ENCODE measurements around the gene FAAP20. TPM values are rescaled to one million over a fixed set of nuclear protein-coding genes. Genes with fewer than 3 reads are reported as not detected.

The FAAP20 gene
- total and polyA plus RNA-seq, 2 experiments from 2014 or later = 130 to 188 TPM

DNA sequence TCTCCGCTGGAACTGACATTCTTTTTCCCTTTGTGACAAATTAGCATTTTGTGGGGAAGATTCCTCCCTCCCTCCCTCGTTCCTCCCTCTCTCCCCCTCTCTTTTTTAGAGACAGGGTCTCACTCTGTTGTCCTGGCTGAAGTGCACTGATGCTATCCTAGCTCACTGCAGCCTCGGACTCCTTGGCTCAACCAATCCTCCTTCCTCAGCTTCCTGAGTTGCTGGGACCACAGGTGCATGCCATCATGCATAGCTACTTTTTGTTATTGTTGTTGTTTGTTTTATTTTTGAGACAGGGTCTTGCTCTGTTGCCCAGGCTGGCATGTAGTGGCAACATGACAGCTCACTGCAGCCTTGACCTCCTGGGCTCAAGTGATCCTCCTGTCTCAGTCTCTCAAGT lies 26.7 kb upstream of the FAAP20 start:
- Histone ChIP-seq H3K36me3 (no peaks in the 10 kb centered on the region), H3K4me1 (ENCODE audit: low read depth) (no peaks in the 10 kb centered on the region), H3K4me3 (no peak overlapping the region), H3K27ac (no peak overlapping the region), H3K27me3 (no peaks in the 10 kb centered on the region), H3K9me3 (ENCODE audit: low read depth) (no peaks in the 10 kb centered on the region)
- no peak for DNase-seq (ENCODE audit: low read depth in 1 of 2, low spot score in 1 of 2)
- TF ChIP-seq, protein P1, sequence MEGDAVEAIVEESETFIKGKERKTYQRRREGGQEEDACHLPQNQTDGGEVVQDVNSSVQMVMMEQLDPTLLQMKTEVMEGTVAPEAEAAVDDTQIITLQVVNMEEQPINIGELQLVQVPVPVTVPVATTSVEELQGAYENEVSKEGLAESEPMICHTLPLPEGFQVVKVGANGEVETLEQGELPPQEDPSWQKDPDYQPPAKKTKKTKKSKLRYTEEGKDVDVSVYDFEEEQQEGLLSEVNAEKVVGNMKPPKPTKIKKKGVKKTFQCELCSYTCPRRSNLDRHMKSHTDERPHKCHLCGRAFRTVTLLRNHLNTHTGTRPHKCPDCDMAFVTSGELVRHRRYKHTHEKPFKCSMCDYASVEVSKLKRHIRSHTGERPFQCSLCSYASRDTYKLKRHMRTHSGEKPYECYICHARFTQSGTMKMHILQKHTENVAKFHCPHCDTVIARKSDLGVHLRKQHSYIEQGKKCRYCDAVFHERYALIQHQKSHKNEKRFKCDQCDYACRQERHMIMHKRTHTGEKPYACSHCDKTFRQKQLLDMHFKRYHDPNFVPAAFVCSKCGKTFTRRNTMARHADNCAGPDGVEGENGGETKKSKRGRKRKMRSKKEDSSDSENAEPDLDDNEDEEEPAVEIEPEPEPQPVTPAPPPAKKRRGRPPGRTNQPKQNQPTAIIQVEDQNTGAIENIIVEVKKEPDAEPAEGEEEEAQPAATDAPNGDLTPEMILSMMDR (IDR thresholded peaks at IDR 0.05; ENCODE audit: low read depth, low read length) = no peak

DNA sequence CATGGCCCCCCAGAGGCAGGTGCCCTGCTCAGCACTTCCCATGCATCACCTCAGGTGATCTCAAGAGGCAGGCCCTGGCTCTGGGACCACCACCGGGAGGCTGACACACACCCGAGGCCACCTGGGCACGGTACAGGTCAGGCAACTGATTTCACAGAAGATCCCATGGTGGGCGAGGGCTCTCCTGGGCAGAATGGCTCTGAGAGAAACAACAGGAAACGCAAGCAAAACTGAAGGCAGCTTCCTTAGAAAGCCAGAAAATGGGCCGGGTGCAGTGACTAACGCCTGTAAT lies 22.1 kb upstream of the FAAP20 start:
- Histone ChIP-seq H3K27me3 (no peaks in the 10 kb centered on the region), H3K4me1 (ENCODE audit: low read depth) (peaks cover 33% of the 10 kb centered on the region), H3K4me3 (no peak overlapping the region), H3K36me3 (no peaks in the 10 kb centered on the region), H3K27ac (no peak overlapping the region), H3K9me3 (ENCODE audit: low read depth) (no peaks in the 10 kb centered on the region)
- no peak for DNase-seq (ENCODE audit: low read depth in 1 of 2, low spot score in 1 of 2)
- TF ChIP-seq, protein P1 (IDR thresholded peaks at IDR 0.05; ENCODE audit: low read depth, low read length) = no peak

DNA sequence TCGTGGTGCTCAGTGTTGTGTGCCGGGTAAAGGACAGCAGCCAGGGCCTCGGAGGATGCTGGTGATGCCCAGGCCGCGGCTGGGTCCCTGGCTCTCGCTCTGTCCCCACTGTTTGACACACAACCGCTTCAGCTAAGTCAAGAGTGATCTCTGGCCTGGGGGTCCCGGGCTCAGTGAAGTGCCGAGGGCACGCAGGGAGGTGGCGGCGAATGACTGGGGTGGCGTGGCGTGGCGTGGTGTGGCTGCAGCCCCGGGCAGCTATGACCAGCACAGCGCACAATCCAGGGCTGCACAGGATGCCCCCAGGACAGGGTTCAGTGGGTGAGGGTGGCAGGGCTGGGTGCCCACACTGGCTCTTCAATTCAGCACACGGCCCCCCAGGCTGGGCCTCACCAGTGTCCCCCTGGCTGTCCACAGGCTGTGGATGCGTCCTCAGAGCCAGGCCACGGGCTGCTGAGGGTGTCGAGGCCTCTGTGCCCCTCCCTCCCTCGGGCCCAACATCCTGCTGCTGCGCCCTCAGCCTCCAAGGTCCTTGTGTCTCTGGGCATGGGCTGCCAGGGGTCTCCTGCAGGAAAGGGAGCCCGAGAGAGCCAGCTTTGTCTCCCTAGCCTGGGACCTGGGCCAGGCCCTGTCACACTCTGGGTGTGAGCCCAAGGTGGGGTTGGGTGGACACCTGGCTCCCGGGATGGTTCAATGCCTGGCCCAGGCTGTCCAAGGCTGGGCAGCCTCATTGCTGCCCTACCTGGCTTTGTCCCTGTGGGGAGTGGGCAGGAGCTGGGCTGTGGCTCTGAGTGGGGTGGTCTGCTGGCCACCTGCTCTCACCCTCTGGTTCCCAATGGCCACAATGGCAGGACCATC lies 21.6 kb upstream of the FAAP20 start:
- TF ChIP-seq, protein P1 (IDR thresholded peaks at IDR 0.05; ENCODE audit: low read depth, low read length) = no peak
- Histone ChIP-seq H3K4me3 (no peak overlapping the region), H3K4me1 (ENCODE audit: low read depth) (peaks cover 33% of the 10 kb centered on the region), H3K9me3 (ENCODE audit: low read depth) (no peaks in the 10 kb centered on the region), H3K27ac (no peak overlapping the region), H3K27me3 (no peaks in the 10 kb centered on the region), H3K36me3 (no peaks in the 10 kb centered on the region)
- DNase-seq (ENCODE audit: low read depth in 1 of 2, low spot score in 1 of 2) = no peak

DNA sequence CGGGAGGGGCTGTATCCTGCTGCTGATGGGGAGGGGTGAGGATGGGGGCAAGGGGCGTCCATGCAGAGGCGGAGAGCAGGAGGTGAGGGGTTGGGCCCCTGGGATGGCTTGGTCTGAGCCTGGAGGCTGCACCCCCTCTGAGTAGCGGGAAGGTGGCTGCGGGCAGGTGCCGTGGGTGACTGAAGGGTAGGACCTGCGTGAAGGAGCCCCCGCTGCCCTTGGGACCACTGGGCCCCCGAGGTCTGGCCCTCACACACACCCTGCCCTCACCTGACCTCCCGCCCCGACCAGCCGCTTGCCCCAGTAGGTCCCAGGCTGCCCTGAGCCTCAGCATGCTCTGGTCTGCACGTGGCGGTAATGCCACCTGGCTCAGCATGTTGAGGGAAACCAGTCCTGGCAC lies 20.8 kb upstream of the FAAP20 start:
- H3K36me3 ChIP-seq = no peaks in the 10 kb centered on the region
- TF ChIP-seq, protein P1 (IDR thresholded peaks at IDR 0.05; ENCODE audit: low read depth, low read length) = no peak
- no peak for DNase-seq (ENCODE audit: low read depth in 1 of 2, low spot score in 1 of 2)
- no peaks in the 10 kb centered on the region for H3K9me3 ChIP-seq (ENCODE audit: low read depth)
- H3K27ac ChIP-seq = peak overlapping the region; percentile 96
- no peak overlapping the region for H3K4me3 ChIP-seq
- peaks cover 33% of the 10 kb centered on the region for H3K4me1 ChIP-seq (ENCODE audit: low read depth)
- no peaks in the 10 kb centered on the region for H3K27me3 ChIP-seq

DNA sequence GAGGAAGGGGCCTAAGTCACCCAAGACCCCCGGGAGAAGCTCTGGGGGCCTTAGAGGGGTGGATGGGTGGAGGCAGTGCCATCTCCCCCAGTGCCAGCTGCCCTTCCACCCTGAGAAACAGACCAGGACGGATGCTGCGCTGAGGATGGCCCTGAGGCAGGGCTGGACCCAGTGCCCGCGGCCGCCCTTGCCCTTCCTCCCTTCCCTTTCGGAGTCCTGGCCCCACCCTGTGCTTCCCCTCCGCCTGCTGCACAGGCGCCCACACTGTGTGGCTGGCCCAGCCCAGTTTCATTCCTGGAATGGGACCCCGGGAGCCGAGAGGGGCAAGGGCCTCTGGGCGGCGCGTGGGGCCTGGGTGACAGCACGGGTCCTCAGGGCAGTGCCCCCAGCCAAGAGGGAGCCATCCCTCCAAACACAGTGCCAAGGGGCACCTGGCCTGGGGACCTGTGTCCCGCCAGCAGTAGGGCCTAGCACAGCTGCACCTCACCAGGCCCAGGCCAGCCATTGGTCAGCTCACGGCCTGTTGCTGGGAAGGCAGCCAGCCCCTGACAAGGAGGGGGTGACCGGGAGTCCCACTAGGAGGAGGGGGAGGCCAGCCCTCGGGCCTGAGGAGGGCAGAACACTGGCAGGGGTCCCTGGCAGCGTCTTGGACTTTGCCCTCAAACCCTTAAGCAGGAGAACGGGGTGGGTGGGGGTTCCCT lies 20.1 kb upstream of the FAAP20 start:
- peak overlapping the region; percentile 96 for H3K27ac ChIP-seq
- TF ChIP-seq, protein P1 (IDR thresholded peaks at IDR 0.05; ENCODE audit: low read depth, low read length) = no peak

More for the DNA sequence above, 20.1 kb upstream of the FAAP20 start:
- H3K4me1 ChIP-seq (ENCODE audit: low read depth) = peaks cover 33% of the 10 kb centered on the region
- no peaks in the 10 kb centered on the region for H3K36me3 ChIP-seq
- no peaks in the 10 kb centered on the region for H3K9me3 ChIP-seq (ENCODE audit: low read depth)
- no peak for DNase-seq (ENCODE audit: low read depth in 1 of 2, low spot score in 1 of 2)
- H3K4me3 ChIP-seq = no peak overlapping the region
- H3K27me3 ChIP-seq = no peaks in the 10 kb centered on the region

Data from cardiac muscle cell (in vitro differentiated cells and primary cell).